Type B pancreatic cell (in vitro differentiated cells): ENCODE data around the gene SDF4. TPM values are rescaled to one million over a fixed set of nuclear protein-coding genes. Genes with fewer than 3 reads are reported as not detected.

Experiments used
- DNase-seq: peaks from one replicate; pipeline ENCODE4 v3.0.0; 2021; ENCODE audit warnings: mixed read lengths; ENCODE audit not compliant: unreplicated experiment; ENCODE audit errors: extremely low spot score
- H3K27ac Mint-ChIP-seq: 2 replicates; pipeline ENCODE4 v1.8.0; 2021; ENCODE audit warnings: mild to moderate bottlenecking, mixed read lengths
- H3K27me3 Mint-ChIP-seq: 2 replicates; pipeline ENCODE4 v1.8.0; 2021; ENCODE audit warnings: mixed read lengths
- H3K36me3 Mint-ChIP-seq: 2 replicates; pipeline ENCODE4 v1.8.0; 2021; ENCODE audit warnings: mixed read lengths
- H3K4me1 Mint-ChIP-seq: one replicate; pipeline ENCODE4 v1.8.0; 2021; ENCODE audit warnings: mixed read lengths; ENCODE audit not compliant: unreplicated experiment
- H3K4me3 Mint-ChIP-seq: 2 replicates; pipeline ENCODE4 v1.8.0; 2021; ENCODE audit warnings: mild to moderate bottlenecking, mixed read lengths
- H3K9me3 Mint-ChIP-seq: 2 replicates; pipeline ENCODE4 v1.8.0; 2021; ENCODE audit warnings: mixed read lengths
- total RNA-seq: library from RNA; stranded (reverse); gene quantifications from 2 replicates; pipeline ENCODE4 v1.2.1, GENCODE V29; 2021; ENCODE audit warnings: low replicate concordance
- TF ChIP-seq, protein P1 (sequence below): fragments of 200-600 bp; sonication (generic); conservative IDR thresholded peaks from 2 replicates; pipeline ENCODE4 v1.5.0; 2021; ENCODE audit warnings: antibody characterized with exemption, mild to moderate bottlenecking

SDF4 gene
- total RNA-seq, 1 donor from 2014 or later, result 116 TPM

DNA sequence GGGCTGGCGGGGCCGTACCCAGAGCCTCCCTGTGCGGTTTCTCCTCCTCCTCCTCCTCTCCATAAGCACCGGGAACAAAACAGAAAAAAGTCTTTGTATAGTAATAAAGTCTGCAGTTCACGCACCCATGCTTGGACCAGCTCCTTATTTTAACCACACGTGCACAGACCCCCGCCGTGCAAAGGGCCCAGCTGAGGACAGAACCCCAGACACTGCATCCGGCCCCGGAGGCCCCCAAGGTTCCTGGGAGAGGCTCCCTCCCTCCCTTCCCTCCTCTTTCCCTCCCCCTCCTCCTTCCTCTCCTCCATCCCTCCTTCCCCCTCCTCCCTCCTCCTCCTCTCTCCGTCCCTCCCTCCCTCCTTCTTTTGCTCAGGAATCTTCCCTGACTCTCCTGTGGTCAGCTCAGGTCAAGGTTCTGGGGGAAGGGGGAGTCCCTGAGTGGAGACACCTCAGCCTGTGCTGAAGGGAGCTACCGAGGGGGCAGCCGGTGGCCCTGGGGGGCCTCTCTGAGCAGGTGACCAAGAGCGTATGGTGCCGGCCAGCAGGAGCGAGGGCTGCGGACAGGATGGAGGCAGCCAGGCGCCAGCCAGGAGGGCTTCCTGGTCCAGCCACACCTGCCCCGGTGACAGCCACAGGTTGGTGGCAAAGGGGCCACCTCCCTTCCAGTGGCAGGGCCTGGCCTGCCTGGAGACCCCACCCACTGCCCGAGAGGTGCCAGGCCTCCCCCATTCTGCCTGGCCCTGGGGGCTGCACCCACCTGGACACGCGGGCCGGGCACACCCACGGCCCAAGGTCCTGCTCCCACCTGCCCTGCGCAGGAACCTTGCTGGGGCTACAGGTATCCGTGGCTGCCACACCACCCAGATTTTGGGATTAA is 61.3 kb downstream of the SDF4 start:
- H3K36me3 Mint-ChIP-seq, result no peaks in the 10 kb centered on the region
- H3K4me1 Mint-ChIP-seq, result peaks cover 4% of the 10 kb centered on the region
- no peak overlapping the region for H3K4me3 Mint-ChIP-seq
- H3K9me3 Mint-ChIP-seq, result no peaks in the 10 kb centered on the region
- peaks cover 7% of the 10 kb centered on the region for H3K27me3 Mint-ChIP-seq
- TF ChIP-seq, protein P1, sequence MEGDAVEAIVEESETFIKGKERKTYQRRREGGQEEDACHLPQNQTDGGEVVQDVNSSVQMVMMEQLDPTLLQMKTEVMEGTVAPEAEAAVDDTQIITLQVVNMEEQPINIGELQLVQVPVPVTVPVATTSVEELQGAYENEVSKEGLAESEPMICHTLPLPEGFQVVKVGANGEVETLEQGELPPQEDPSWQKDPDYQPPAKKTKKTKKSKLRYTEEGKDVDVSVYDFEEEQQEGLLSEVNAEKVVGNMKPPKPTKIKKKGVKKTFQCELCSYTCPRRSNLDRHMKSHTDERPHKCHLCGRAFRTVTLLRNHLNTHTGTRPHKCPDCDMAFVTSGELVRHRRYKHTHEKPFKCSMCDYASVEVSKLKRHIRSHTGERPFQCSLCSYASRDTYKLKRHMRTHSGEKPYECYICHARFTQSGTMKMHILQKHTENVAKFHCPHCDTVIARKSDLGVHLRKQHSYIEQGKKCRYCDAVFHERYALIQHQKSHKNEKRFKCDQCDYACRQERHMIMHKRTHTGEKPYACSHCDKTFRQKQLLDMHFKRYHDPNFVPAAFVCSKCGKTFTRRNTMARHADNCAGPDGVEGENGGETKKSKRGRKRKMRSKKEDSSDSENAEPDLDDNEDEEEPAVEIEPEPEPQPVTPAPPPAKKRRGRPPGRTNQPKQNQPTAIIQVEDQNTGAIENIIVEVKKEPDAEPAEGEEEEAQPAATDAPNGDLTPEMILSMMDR, result no peak
- no peak overlapping the region for H3K27ac Mint-ChIP-seq
- no peak for DNase-seq

- Mint-ChIP-seq H3K27me3 (peaks cover 4% of the 10 kb centered on the region), H3K4me3 (no peak overlapping the region), H3K9me3 (no peaks in the 10 kb centered on the region), H3K4me1 (peaks cover 5% of the 10 kb centered on the region), H3K36me3 (no peaks in the 10 kb centered on the region), H3K27ac (no peak overlapping the region)
- DNase-seq, result no peak
- TF ChIP-seq, protein P1, result no peak
These were observed 62.2 kb downstream of the SDF4 start for GRCh38 chr1:1169429-1170214.

- Mint-ChIP-seq H3K9me3 (no peaks in the 10 kb centered on the region), H3K27me3 (no peaks in the 10 kb centered on the region), H3K4me3 (no peak overlapping the region), H3K4me1 (peaks cover 10% of the 10 kb centered on the region), H3K27ac (no peak overlapping the region), H3K36me3 (no peaks in the 10 kb centered on the region)
- TF ChIP-seq, protein P1, result no peak
- DNase-seq, result no peak
These were observed 63.1 kb downstream of the SDF4 start for GRCh38 chr1:1168451-1169411.

DNA sequence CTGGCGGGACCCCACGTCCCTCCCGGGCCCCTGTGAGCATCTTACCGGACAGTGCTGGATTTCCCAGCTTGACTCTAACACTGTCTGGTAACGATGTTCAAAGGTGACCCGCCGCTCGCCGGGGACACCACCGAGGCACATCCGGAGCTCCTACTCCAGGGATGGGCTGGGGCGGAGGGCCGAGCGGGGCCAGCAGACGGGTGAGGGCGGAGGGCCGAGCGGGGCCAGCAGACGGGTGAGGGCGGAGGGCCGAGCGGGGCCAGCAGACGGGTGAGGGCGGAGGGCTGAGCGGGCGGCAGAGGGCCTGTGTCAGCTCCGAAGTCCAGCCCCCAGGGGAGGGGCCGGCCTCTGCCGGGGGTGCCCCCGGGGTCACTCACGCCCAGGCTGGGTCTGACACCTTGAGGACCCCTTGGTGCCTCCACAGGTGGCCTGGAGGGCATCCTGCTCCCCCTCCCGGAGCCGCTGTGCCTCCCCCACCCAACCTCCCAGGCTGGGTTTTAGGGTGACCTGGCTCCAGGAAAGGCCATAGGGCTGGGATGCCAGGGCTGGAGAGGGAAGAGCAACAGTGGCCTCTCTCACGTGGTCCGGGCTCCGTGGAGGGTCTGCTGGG is 63.9 kb downstream of the SDF4 start:
- H3K27me3 Mint-ChIP-seq, result no peaks in the 10 kb centered on the region
- H3K36me3 Mint-ChIP-seq, result no peaks in the 10 kb centered on the region
- DNase-seq, result no peak
- no peaks in the 10 kb centered on the region for H3K9me3 Mint-ChIP-seq
- H3K4me3 Mint-ChIP-seq, result no peak overlapping the region
- TF ChIP-seq, protein P1, result no peak
- peaks cover 10% of the 10 kb centered on the region for H3K4me1 Mint-ChIP-seq
- H3K27ac Mint-ChIP-seq, result no peak overlapping the region

DNA sequence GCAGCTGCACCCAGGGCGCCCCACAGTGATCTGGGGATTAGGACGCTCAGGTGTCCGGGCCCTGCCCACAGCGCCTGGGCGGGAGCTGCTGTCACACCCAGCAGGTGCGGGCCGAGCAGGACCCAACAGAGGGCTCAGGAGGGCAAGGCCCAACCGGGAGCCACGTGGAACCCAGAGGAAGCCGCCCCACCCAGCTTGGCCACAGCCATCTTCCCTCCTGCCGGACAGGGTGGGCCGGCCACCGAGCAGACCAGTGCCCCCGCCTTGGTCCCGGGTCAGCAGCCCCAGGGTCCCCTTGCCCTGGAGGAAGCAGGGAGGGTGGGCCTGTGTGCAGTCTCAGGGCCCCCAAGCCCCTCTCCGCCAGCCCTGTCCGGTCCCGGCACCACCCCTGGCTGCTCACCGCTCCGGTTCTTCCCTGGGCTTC is 64.4 kb downstream of the SDF4 start:
- TF ChIP-seq, protein P1, result no peak
- Mint-ChIP-seq H3K27ac (no peak overlapping the region), H3K9me3 (no peaks in the 10 kb centered on the region), H3K4me1 (peaks cover 10% of the 10 kb centered on the region), H3K27me3 (no peaks in the 10 kb centered on the region), H3K4me3 (no peak overlapping the region), H3K36me3 (no peaks in the 10 kb centered on the region)
- no peak for DNase-seq
